ENCODE data around the gene LRRC15.
A peak's percentile ranks its signal among the peaks of the same experiment; 100 is the strongest.

The LRRC15 gene

DNA sequence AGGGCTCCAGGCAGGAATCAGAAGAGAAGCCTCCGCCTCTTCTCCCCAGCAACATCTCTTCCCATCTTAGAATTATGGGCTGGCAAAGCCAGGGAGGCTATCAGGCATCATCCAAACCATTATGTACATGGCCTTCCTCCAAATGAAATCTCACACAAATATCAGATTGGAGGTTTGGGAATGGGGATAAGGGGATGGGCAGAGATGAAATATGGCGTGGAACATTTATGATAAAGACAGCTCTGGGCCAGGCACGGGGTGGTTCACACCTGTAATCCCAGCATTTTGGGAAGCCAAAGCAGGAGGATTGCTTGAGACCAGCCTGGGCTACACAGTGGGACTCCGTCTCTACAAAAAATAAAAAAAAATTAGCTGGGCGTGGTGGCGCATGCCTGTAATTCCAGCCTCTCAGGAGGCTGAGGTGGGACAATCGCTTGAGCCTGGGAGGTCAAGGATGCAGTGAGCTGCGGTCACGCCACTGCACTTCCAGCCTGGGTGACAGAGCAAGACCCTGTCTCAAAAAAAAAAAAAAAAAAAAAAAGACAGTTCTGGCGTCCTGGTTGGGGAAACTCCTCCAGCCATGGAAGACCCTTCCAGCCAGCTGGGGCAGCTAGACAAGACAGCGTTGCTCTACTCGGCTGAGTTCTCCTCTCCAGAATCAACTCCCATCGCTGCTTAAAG, 55.0 kb downstream of the LRRC15 start:
- H3K23ac ChIP-seq (ENCODE audit: low read depth, low read length, poor library complexity): no peak overlapping the region
- peaks cover 13 to 29% of the 10 kb centered on the region in 2 donors for H3K4me1 ChIP-seq (ENCODE audit: control insufficient read depth in 2 of 2, insufficient read depth in 1 of 2, low read depth in 1 of 2, low read length in 2 of 2)
- H3K36me3 ChIP-seq (replicated peaks in 1 of 2; ENCODE audit: control insufficient read depth in 2 of 2, insufficient read depth in 2 of 2, low read length in 2 of 2): no peaks in the 10 kb centered on the region
- H2BK5ac ChIP-seq (ENCODE audit: low read length): peak overlapping the region; percentile 35
- H3K4me3 ChIP-seq (ENCODE audit: low read length in 2 of 2): peak overlapping the region in 1 of 2 donors; percentile 42
- no CpG with 5 or more reads among the region's 13 CpGs for WGBS, 2 donors (ENCODE audit: extremely low coverage in 2 of 2, insufficient read length in 2 of 2, insufficient replicate concordance in 1 of 2)
- no peak overlapping the region for H2AK5ac ChIP-seq (ENCODE audit: low read depth, low read length)
- H2BK15ac ChIP-seq (ENCODE audit: low read length): peak overlapping the region; percentile 12
- no peak overlapping the region for H2BK12ac ChIP-seq (ENCODE audit: low read length)
- H3K4ac ChIP-seq (ENCODE audit: low read length): no peak overlapping the region
- no peak overlapping the region for H3K9ac ChIP-seq (ENCODE audit: low read depth, low read length, poor library complexity)
- H3K79me1 ChIP-seq (ENCODE audit: low read depth, low read length): no peaks in the 10 kb centered on the region
- H4K8ac ChIP-seq (ENCODE audit: low read depth, low read length): no peak overlapping the region
- H2BK120ac ChIP-seq (ENCODE audit: low read depth, low read length): no peak overlapping the region
- H3K27ac ChIP-seq (replicated peaks; ENCODE audit: low read length): no peak overlapping the region
- no peak overlapping the region for H4K91ac ChIP-seq (ENCODE audit: low read depth, low read length, poor library complexity)
- peak overlapping the region; percentile 90 for H2AFZ ChIP-seq (ENCODE audit: low read length)
- peaks cover 3 to 21% of the 10 kb centered on the region in 2 donors for H3K9me3 ChIP-seq (replicated peaks in 1 of 2; ENCODE audit: control insufficient read depth in 2 of 2, insufficient read depth in 1 of 2, low read depth in 1 of 2, low read length in 2 of 2)
- H3K18ac ChIP-seq (ENCODE audit: low read length): peak overlapping the region; percentile 86
- H3K27me3 ChIP-seq (ENCODE audit: control insufficient read depth in 3 of 3, insufficient read depth in 3 of 3, low read depth in 1 of 3, low read length in 3 of 3): peaks cover 0 to 17% (median 9%) of the 10 kb centered on the region in 3 experiments
- DNase-seq (ENCODE audit: low spot score): no peak
- H3K4me2 ChIP-seq (ENCODE audit: insufficient read depth, low read length, poor library complexity, severe bottlenecking): no peak overlapping the region
- no peak overlapping the region for H3K14ac ChIP-seq (ENCODE audit: low read length)

DNA sequence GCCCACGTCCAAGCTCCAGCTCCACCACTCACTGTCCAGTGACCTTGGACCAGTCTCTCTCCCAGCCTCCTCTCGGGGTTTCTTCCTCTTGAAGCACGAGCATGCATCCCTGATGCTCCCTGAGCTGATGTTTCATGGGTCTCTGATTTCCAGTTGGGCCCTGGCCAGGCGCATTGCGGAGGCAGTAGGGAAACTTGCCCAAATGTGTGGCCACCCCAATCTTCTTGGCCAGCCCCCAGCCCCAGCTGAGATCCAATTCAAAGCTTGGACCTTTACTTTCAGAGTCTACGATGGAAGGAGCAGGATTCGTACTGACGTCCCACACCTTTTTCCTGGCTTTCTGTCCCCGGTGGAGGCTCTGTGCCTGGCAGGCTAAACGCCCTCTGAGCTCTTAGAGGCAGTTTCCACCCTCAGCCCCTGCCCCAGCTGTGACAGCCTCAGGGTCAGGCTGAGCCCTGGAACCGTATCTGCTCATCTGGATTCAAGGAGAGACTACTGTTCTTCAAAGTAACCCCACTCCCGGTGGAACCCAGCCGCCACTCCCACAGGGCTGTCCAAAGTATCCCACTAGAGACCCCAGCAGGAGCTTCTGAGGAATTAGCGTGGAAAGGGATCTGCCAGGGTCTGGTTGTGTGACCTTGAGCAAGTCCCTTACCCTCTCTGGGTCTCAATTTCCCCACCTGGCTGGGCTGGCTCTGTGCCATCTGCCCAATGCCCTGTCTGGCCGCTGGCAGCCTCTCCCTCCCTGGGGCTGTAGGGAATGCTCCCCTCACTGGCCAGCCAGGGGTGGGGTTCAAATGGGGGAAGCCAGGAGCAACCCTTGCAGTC, 55.8 kb downstream of the LRRC15 start:
- Histone ChIP-seq H3K4me1 (ENCODE audit: control insufficient read depth in 2 of 2, insufficient read depth in 1 of 2, low read depth in 1 of 2, low read length in 2 of 2) (peaks cover 15 to 36% of the 10 kb centered on the region in 2 donors), H4K91ac (ENCODE audit: low read depth, low read length, poor library complexity) (no peak overlapping the region), H3K23ac (ENCODE audit: low read depth, low read length, poor library complexity) (no peak overlapping the region), H3K4me2 (ENCODE audit: insufficient read depth, low read length, poor library complexity, severe bottlenecking) (no peak overlapping the region), H3K9ac (ENCODE audit: low read depth, low read length, poor library complexity) (no peak overlapping the region), H2BK12ac (ENCODE audit: low read length) (no peak overlapping the region), H2BK120ac (ENCODE audit: low read depth, low read length) (no peak overlapping the region), H3K4ac (ENCODE audit: low read length) (no peak overlapping the region), H3K4me3 (ENCODE audit: low read length in 2 of 2) (no peak overlapping the region), H3K9me3 (replicated peaks in 1 of 2; ENCODE audit: control insufficient read depth in 2 of 2, insufficient read depth in 1 of 2, low read depth in 1 of 2, low read length in 2 of 2) (peaks cover 3 to 14% of the 10 kb centered on the region in 2 donors), H3K27me3 (ENCODE audit: control insufficient read depth in 3 of 3, insufficient read depth in 3 of 3, low read depth in 1 of 3, low read length in 3 of 3) (peaks cover 0 to 17% (median 9%) of the 10 kb centered on the region in 3 experiments), H2AK5ac (ENCODE audit: low read depth, low read length) (no peak overlapping the region), H3K27ac (replicated peaks; ENCODE audit: low read length) (no peak overlapping the region), H3K14ac (ENCODE audit: low read length) (no peak overlapping the region), H4K8ac (ENCODE audit: low read depth, low read length) (no peak overlapping the region), H3K79me1 (ENCODE audit: low read depth, low read length) (no peaks in the 10 kb centered on the region), H2AFZ (ENCODE audit: low read length) (no peak overlapping the region), H2BK15ac (ENCODE audit: low read length) (no peak overlapping the region), H2BK5ac (ENCODE audit: low read length) (no peak overlapping the region), H3K36me3 (replicated peaks in 1 of 2; ENCODE audit: control insufficient read depth in 2 of 2, insufficient read depth in 2 of 2, low read length in 2 of 2) (no peaks in the 10 kb centered on the region), H3K18ac (ENCODE audit: low read length) (peak overlapping the region; percentile 64)
- DNase-seq (ENCODE audit: low spot score): no peak
- WGBS, 2 donors (ENCODE audit: extremely low coverage in 2 of 2, insufficient read length in 2 of 2, insufficient replicate concordance in 1 of 2): no CpG with 5 or more reads among the region's 15 CpGs

DNA sequence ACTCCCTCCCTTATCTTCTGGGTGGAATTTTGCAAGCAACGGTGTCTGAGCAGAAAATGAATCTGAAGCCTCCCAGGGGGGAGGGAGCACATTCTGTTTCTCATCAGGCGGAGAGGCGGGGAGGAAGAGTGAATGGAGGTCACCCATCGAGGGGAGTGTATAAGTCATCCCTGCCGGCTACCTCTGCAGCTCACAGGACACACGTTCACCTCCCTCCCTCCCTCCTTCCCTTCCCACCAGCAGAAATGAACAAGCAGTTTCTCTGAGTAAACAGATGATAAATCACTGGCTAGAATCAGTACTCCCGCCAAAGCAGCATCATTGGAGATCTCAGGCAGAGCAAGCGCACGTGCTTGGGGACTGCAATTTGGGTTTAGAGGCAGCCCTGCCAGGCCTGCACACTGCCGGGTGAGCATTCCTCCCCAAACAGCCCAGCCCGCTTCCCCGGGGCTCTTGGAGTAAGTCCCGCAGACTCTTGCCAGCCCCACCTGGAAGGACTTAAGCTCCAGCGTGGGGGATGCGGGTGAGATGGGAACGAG, 56.7 kb downstream of the LRRC15 start:
- Histone ChIP-seq H3K23ac (ENCODE audit: low read depth, low read length, poor library complexity) (no peak overlapping the region), H2BK120ac (ENCODE audit: low read depth, low read length) (no peak overlapping the region), H4K8ac (ENCODE audit: low read depth, low read length) (no peak overlapping the region), H2AK5ac (ENCODE audit: low read depth, low read length) (no peak overlapping the region), H3K9ac (ENCODE audit: low read depth, low read length, poor library complexity) (no peak overlapping the region), H3K36me3 (replicated peaks in 1 of 2; ENCODE audit: control insufficient read depth in 2 of 2, insufficient read depth in 2 of 2, low read length in 2 of 2) (no peaks in the 10 kb centered on the region), H2BK15ac (ENCODE audit: low read length) (no peak overlapping the region), H3K27me3 (ENCODE audit: control insufficient read depth in 3 of 3, insufficient read depth in 3 of 3, low read depth in 1 of 3, low read length in 3 of 3) (peaks cover 0 to 14% (median 9%) of the 10 kb centered on the region in 3 experiments), H3K4me1 (ENCODE audit: control insufficient read depth in 2 of 2, insufficient read depth in 1 of 2, low read depth in 1 of 2, low read length in 2 of 2) (peaks cover 16 to 42% of the 10 kb centered on the region in 2 donors), H3K4me2 (ENCODE audit: insufficient read depth, low read length, poor library complexity, severe bottlenecking) (no peak overlapping the region), H3K4ac (ENCODE audit: low read length) (no peak overlapping the region), H2AFZ (ENCODE audit: low read length) (peak overlapping the region; percentile 58), H3K4me3 (ENCODE audit: low read length in 2 of 2) (no peak overlapping the region), H3K14ac (ENCODE audit: low read length) (no peak overlapping the region), H2BK5ac (ENCODE audit: low read length) (no peak overlapping the region), H3K9me3 (replicated peaks in 1 of 2; ENCODE audit: control insufficient read depth in 2 of 2, insufficient read depth in 1 of 2, low read depth in 1 of 2, low read length in 2 of 2) (peaks cover 0 to 5% of the 10 kb centered on the region in 2 donors), H3K79me1 (ENCODE audit: low read depth, low read length) (no peaks in the 10 kb centered on the region), H3K27ac (replicated peaks; ENCODE audit: low read length) (no peak overlapping the region), H2BK12ac (ENCODE audit: low read length) (no peak overlapping the region), H3K18ac (ENCODE audit: low read length) (peak overlapping the region; percentile 54), H4K91ac (ENCODE audit: low read depth, low read length, poor library complexity) (no peak overlapping the region)
- WGBS, 2 donors (ENCODE audit: extremely low coverage in 2 of 2, insufficient read length in 2 of 2, insufficient replicate concordance in 1 of 2): no CpG with 5 or more reads among the region's 16 CpGs
- DNase-seq (ENCODE audit: low spot score): no peak
